Measurements from ENCODE around the gene LRRC3.

- TF ChIP-seq CTCF (IDR thresholded peaks at IDR 0.05) (no peak), POLR2A (IDR thresholded peaks at IDR 0.05) (no peak), POLR2AphosphoS5 (IDR thresholded peaks at IDR 0.05) (no peak), EP300 (IDR thresholded peaks at IDR 0.05) (no peak)
These were observed 43.9 kb downstream of the LRRC3 start for GRCh38 chr21:44499211-44499560.

Measured in suprapubic skin (tissue), 4 donors.